ENCODE data around the gene PDE6B.
"Not testable (repeated sequence)": the region's sequence is repeated elsewhere in the genome, so short reads cannot be mapped to it uniquely, and the experiment has no call there.

PDE6B gene

GRCh38 chr4:669806-670559, 44.6 kb downstream of the PDE6B start:
- not testable (repeated sequence) for DNase-seq (ENCODE audit: low read depth)

- no peak for DNase-seq (ENCODE audit: low read depth)
Measured at GRCh38 chr4:671769-672168, 46.4 kb downstream of the PDE6B start.

- DNase-seq (ENCODE audit: low read depth) = no peak
Measured at GRCh38 chr4:673349-674091, 48.1 kb downstream of the PDE6B start.

GRCh38 chr4:674172-675035, 49.0 kb downstream of the PDE6B start, which contains the start of the genes ATP5ME and MYL5:
Gene ATP5ME, minus strand, starts transcription at chr4:674276. Its CDS starts 29 bp downstream, at chr4:674247.
Gene MYL5, plus strand, starts transcription at chr4:674542. Its CDS starts 3,485 bp downstream, at chr4:678027.
- DNase-seq (ENCODE audit: low read depth) = peak; percentile 97

GRCh38 chr4:675036-675882, 49.9 kb downstream of the PDE6B start:
- DNase-seq (ENCODE audit: low read depth) = no peak

GRCh38 chr4:675980-676870, 50.9 kb downstream of the PDE6B start:
- DNase-seq (ENCODE audit: low read depth) = no peak

- no peak for DNase-seq (ENCODE audit: low read depth)
Measured at GRCh38 chr4:676871-677235, 51.5 kb downstream of the PDE6B start.

GRCh38 chr4:677431-678293, 52.3 kb downstream of the PDE6B start:
- DNase-seq (ENCODE audit: low read depth) = no peak

- DNase-seq (ENCODE audit: low read depth) = no peak
Measured at GRCh38 chr4:678331-679103, 53.1 kb downstream of the PDE6B start.

- DNase-seq (ENCODE audit: low read depth) = no peak
Measured at GRCh38 chr4:679104-679481, 53.7 kb downstream of the PDE6B start.

GRCh38 chr4:679629-680028, 54.3 kb downstream of the PDE6B start:
- no peak for DNase-seq (ENCODE audit: low read depth)

- DNase-seq (ENCODE audit: low read depth) = no peak
Measured at GRCh38 chr4:680091-680490, 54.7 kb downstream of the PDE6B start.

GRCh38 chr4:680551-680927, 55.2 kb downstream of the PDE6B start:
- no peak for DNase-seq (ENCODE audit: low read depth)

- no peak for DNase-seq (ENCODE audit: low read depth)
Measured at GRCh38 chr4:680928-681645, 55.7 kb downstream of the PDE6B start.

GRCh38 chr4:681736-682451, 56.5 kb downstream of the PDE6B start:
- no peak for DNase-seq (ENCODE audit: low read depth)

GRCh38 chr4:682490-683172, 57.3 kb downstream of the PDE6B start:
- DNase-seq (ENCODE audit: low read depth) = no peak

Data from stimulated activated CD8-positive, alpha-beta memory T cell treated with anti-CD3 and anti-CD28 coated beads, Interleukin-12 subunit alpha, Interleukin-12 subunit beta, amount 100 ng/mL, for 1 hour (primary cell).